K562 treated with DMSO at 1 percent for 12 hours (cell line): ENCODE results near the gene HUNK. TPM values are rescaled to one million over a fixed set of nuclear protein-coding genes. Genes with fewer than 3 reads are reported as not detected.

Experiments
- total RNA-seq: library from RNA; unstranded; fragments of 300-600 nt; gene quantifications from 2 replicates; pipeline ENCODE4 v1.2.3, GENCODE V29; 2022; ENCODE audit not compliant: insufficient read depth

HUNK gene
- 0.32 TPM in 1 of 2 replicates, not detected in the other for total RNA-seq

GRCh38 chr21:31872452-31873274 is at the start of gene HUNK:
Gene HUNK (plus strand): TSS chr21:31873020. CDS start chr21:31873675, 655 bp downstream.

Other genes starting within 250 kb of the HUNK start
- gene SOD1, start 213.3 kb upstream of the HUNK start, total RNA-seq: 322 and 434 TPM in 2 replicates
- gene SCAF4, start 140.9 kb upstream of the HUNK start, total RNA-seq: 9.3 and 31.4 TPM in 2 replicates